ENCODE data around the gene TMEM101. TPM values are rescaled to one million over a fixed set of nuclear protein-coding genes. Genes with fewer than 3 reads are reported as not detected.

TMEM101 gene
- total and polyA plus RNA-seq, 2 donors (not counting 3 experiments of a cell fraction or from before 2014, with no cell fraction given): 30.4 to 60.2 TPM

- H3K36me3 ChIP-seq (ENCODE audit: control insufficient read depth in 2 of 2, extremely low read depth in 1 of 2, insufficient read depth in 2 of 2, low read length in 2 of 2): peaks cover 3 to 10% of the 10 kb centered on the region in 2 experiments
Observed at GRCh38 chr17:44043272-44043696, 28.5 kb upstream of the TMEM101 start.

More at GRCh38 chr17:44043272-44043696, 28.5 kb upstream of the TMEM101 start:
- Histone ChIP-seq H3K27ac (ENCODE audit: insufficient read depth, low read depth, low read length) (no peak overlapping the region), H3K79me2 (ENCODE audit: control insufficient read depth, insufficient read depth, low read length) (peaks cover 70% of the 10 kb centered on the region), H4K20me1 (replicated peaks; ENCODE audit: control insufficient read depth, extremely low read depth, insufficient read depth, low read length) (peaks cover 4% of the 10 kb centered on the region), H3K4me2 (ENCODE audit: insufficient read depth, low read length) (no peak overlapping the region), H3K9me1 (replicated peaks; ENCODE audit: control insufficient read depth, extremely low read depth, insufficient read depth, low read length) (no peaks in the 10 kb centered on the region), H3K4me1 (ENCODE audit: control insufficient read depth, extremely low read depth, insufficient read depth, low read length) (peaks cover 9% of the 10 kb centered on the region), H3K9me3 (replicated peaks; ENCODE audit: control insufficient read depth, insufficient read depth, low read length) (no peaks in the 10 kb centered on the region), H2AFZ (ENCODE audit: low read depth, low read length) (no peak overlapping the region), H3K9ac (replicated peaks; ENCODE audit: extremely low read depth, insufficient read depth, low read length) (no peak overlapping the region), H3K4me3 (replicated peaks in 1 of 3; ENCODE audit: insufficient read depth in 1 of 3, low read depth in 1 of 3, low read length in 3 of 3) (no peak overlapping the region), H3K27me3 (ENCODE audit: control insufficient read depth in 2 of 2, insufficient read depth in 2 of 2, low read length in 2 of 2) (no peaks in the 10 kb centered on the region)
- intact Hi-C loops (cut with micrococcal nuclease): no loop called here
- no TSS peak for BruUV-seq (replicated peaks)
- DNase-seq (ENCODE audit: low read depth, low spot score): no peak
- POLR2A ChIA-PET: interaction anchor here (1.0 kb wide), 1 partner anchor 81 kb away, joined by 6 read pairs; the partner anchor contains the start of gene HDAC5
- TF ChIP-seq MYC (IDR thresholded peaks at IDR 0.05; ENCODE audit: low read depth, low read length) (no peak), EZH2 (IDR thresholded peaks at IDR 0.05; ENCODE audit: borderline replicate concordance, low read depth, low read length, severe bottlenecking) (no peak), FOS (IDR thresholded peaks at IDR 0.05; ENCODE audit: borderline replicate concordance, insufficient read depth, low read length) (no peak), POLR2AphosphoS5 (IDR thresholded peaks at IDR 0.05; ENCODE audit: insufficient read depth, low read depth, low read length) (no peak), JUN (IDR thresholded peaks at IDR 0.05; ENCODE audit: borderline replicate concordance, insufficient read depth, insufficient read length, low read depth) (no peak), GATA2 (IDR thresholded peaks at IDR 0.05; ENCODE audit: insufficient read depth, insufficient read length, low read depth, low read length) (no peak), POLR2A (IDR thresholded peaks at IDR 0.05; ENCODE audit: low read depth, low read length) (no peak)
- TF ChIP-seq, protein P1, sequence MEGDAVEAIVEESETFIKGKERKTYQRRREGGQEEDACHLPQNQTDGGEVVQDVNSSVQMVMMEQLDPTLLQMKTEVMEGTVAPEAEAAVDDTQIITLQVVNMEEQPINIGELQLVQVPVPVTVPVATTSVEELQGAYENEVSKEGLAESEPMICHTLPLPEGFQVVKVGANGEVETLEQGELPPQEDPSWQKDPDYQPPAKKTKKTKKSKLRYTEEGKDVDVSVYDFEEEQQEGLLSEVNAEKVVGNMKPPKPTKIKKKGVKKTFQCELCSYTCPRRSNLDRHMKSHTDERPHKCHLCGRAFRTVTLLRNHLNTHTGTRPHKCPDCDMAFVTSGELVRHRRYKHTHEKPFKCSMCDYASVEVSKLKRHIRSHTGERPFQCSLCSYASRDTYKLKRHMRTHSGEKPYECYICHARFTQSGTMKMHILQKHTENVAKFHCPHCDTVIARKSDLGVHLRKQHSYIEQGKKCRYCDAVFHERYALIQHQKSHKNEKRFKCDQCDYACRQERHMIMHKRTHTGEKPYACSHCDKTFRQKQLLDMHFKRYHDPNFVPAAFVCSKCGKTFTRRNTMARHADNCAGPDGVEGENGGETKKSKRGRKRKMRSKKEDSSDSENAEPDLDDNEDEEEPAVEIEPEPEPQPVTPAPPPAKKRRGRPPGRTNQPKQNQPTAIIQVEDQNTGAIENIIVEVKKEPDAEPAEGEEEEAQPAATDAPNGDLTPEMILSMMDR (IDR thresholded peaks at IDR 0.05; ENCODE audit: extremely low read depth in 1 of 2, insufficient read depth in 1 of 2, low read depth in 1 of 2, low read length in 2 of 2): no peak
- TF ChIP-seq, protein P2, sequence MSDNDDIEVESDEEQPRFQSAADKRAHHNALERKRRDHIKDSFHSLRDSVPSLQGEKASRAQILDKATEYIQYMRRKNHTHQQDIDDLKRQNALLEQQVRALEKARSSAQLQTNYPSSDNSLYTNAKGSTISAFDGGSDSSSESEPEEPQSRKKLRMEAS (IDR thresholded peaks at IDR 0.05; ENCODE audit: insufficient read depth, insufficient read length): no peak
- dilution Hi-C loops (cut with MboI; ENCODE audit: extremely low pct_ligation_motif_present, low sequenced_read_pairs): no loop called here
- FAIRE-seq: no peak
- CTCF ChIA-PET: interaction anchor here (0.7 to 3.5 kb wide), 13 partner anchors 10 to 133 kb away, joined by 3 to 38 read pairs (median 6); partner anchors contain the start of genes G6PC3 and HDAC5

Data from endothelial cell of umbilical vein (primary cell).